Psoas muscle (tissue), 8 donors: Measurements from ENCODE around the gene OSGEP. TPM values are rescaled to one million over a fixed set of nuclear protein-coding genes. Genes with fewer than 3 reads are reported as not detected.
A peak's percentile ranks its signal among the peaks of the same experiment; 100 is the strongest.

Experiments
- ATAC-seq, 4 donors: fragments of 200-7000 bp; cut with Tn5 transposase; one replicate each; pipeline ENCODE4 v1.9.1; 2020; ENCODE audit warnings: moderate library complexity in 3 of 4, mild to moderate bottlenecking in 2 of 4
- DNase-seq, 2 donors: peaks; one replicate each; pipeline ENCODE4 v3.0.0-alpha.2; 2020
- H3K27ac ChIP-seq: fragments of 200-600 bp; one replicate; pipeline ENCODE4 v1.8.0; 2022
- H3K27me3 ChIP-seq, 3 donors: fragments of 200-600 bp in 1 of 3; one replicate each; pipeline versions ENCODE4 v1.6.1 to v1.8.0; 2013 to 2022; ENCODE audit warnings: low read length in 2 of 3, mild to moderate bottlenecking in 2 of 3, moderate library complexity in 1 of 3; ENCODE audit not compliant: insufficient read depth in 3 of 3
- H3K36me3 ChIP-seq, 2 donors: fragments of 200-600 bp in 1 of 2; one replicate each; pipeline versions ENCODE4 v1.6.1 to v1.8.0; 2013 to 2022; ENCODE audit warnings: low read depth in 1 of 2, mild to moderate bottlenecking in 1 of 2, moderate library complexity in 1 of 2; ENCODE audit not compliant: insufficient read depth in 1 of 2
- H3K4me1 ChIP-seq: fragments of 200-600 bp; one replicate; pipeline ENCODE4 v1.8.0; 2022
- H3K4me3 ChIP-seq: fragments of 200-600 bp; one replicate; pipeline ENCODE4 v1.8.0; 2022; ENCODE audit warnings: mild to moderate bottlenecking
- H3K9me3 ChIP-seq: fragments of 200-600 bp; one replicate; pipeline ENCODE4 v1.8.0; 2022
- CTCF ChIP-seq: fragments of 200-600 bp; IDR thresholded peaks from one replicate; pipeline ENCODE4 v1.8.0; 2022; ENCODE audit warnings: antibody characterized with exemption
- WGBS, 3 donors: extraction: QIAGEN DNeasy Blood & Tissue Kit; methylation state at CpG; one replicate each; pipeline versions ENCODE4 v1.1.6 to v1.1.7; 2013; 5-methylcytosine and 5-hydroxymethylcytosine counted together
- intact Hi-C, 2 donors: fragments of 100-400 bp; cut with DNase I; formaldehyde crosslinking; loops; one replicate each; pipeline versions ENCODE4 v1.11.0 to v1.14.2; 2022
- long read RNA-seq, 2 donors: library from polyadenylated mRNA; unstranded; transcript quantifications; one replicate each; pipeline ENCODE4 v2.0.0, GENCODE V29; 2021
- polyA plus RNA-seq, 3 donors: library from polyadenylated mRNA; stranded (reverse); fragments of 200-250 nt; gene quantifications; one replicate each; pipeline ENCODE4 v1.2.3, GENCODE V29; 2013
- total RNA-seq, 4 donors: library from RNA; stranded (reverse); fragmentation: NEBNext Ultra II Directional in 2 of 4; extraction: Animal tissue kit (Norgen Biotek cat#: 25700) in 2 of 4; gene quantifications; one replicate each; pipeline versions ENCODE4 v1.2.1 to v1.2.4, GENCODE V29; 2021 to 2023
- donor health status: healthy with polysubstance abuse.
- donor health status: DM: no; HTN: no; CAD: no; lungs with moderate emphysema.
- donor health status: Bipolar disorder and iron deficiency.
- donor health status: healthy.
- donor health status: DM: yes; HTN: yes; CAD: no.
- donor health status: DM: no; HTN: no; CAD: no.
- donor health status: DM: no; HTN: no; CAD: no.
- donor health status: DM: yes; HTN: yes; CAD: no.

The OSGEP gene
- total RNA-seq (10 to 100 TPM; 17.2 to 24.4 (median 18.6) TPM), polyA plus RNA-seq (10 to 100 TPM; 16.6 to 24.3 (median 18.2) TPM)
- long read RNA-seq, donor 1, transcript OSGEP-201 (11 exons, 2,002 nt): major isoform, 8 of 10 reads
- long read RNA-seq, donor 1, partial matches to known transcripts: 0 of 10 reads
- long read RNA-seq, donor 1, other reads (novel, unspliced or antisense): 2 of 10 reads
- long read RNA-seq, donor 2, transcript OSGEP-201 (11 exons, 2,002 nt): major isoform, 16 of 19 reads
- long read RNA-seq, donor 2, partial matches to known transcripts: 1 of 19 reads
- long read RNA-seq, donor 2, other reads (novel, unspliced or antisense): 2 of 19 reads

GRCh38 chr14:20454516-20455354, at the start of gene OSGEP, which contains the start of gene APEX1:
OSGEP (minus strand) TSS chr14:20454812; CDS start chr14:20454683, 129 bp downstream.
APEX1 (plus strand) TSS chr14:20455226; CDS start chr14:20455646, 420 bp downstream.
- Histone ChIP-seq H3K27ac (peak within 1 kb of the TSS; percentile 92), H3K4me3 (peak within 1 kb of the TSS; percentile 68), H3K27me3 (no peaks in the 10 kb centered on the region), H3K4me1 (peaks cover 32% of the 10 kb centered on the region), H3K36me3 (peaks cover 5 to 66% of the 10 kb centered on the region in 2 donors), H3K9me3 (no peaks in the 10 kb centered on the region)
- WGBS, 3 donors: 0% methylated on average over 56 of the region's 56 CpGs
- ATAC-seq: peak; percentile 93 to 95 (median 94)
- peak; percentile 98 to 99 for DNase-seq
- intact Hi-C loops: loop anchor here (2.0 to 5.0 kb wide), 5 partner anchors 18 to 228 kb away; partner anchors contain the start of genes KLHL33 (in 1 of the 2), PARP2 (in 1 of the 2), RNASE4 (in 1 of the 2) and TEP1 (in 1 of the 2)
- TF ChIP-seq CTCF: no peak

- DNase-seq (no peak), ATAC-seq (no peak)
- Histone ChIP-seq H3K4me1 (no peaks in the 10 kb centered on the region), H3K27ac (no peak overlapping the region), H3K9me3 (no peaks in the 10 kb centered on the region), H3K36me3 (no peaks in the 10 kb centered on the region), H3K27me3 (no peaks in the 10 kb centered on the region), H3K4me3 (no peak overlapping the region)
- intact Hi-C loops: no loop called here
- TF ChIP-seq CTCF: no peak
- 50 to 58% (median 52%) methylated on average over 6 of the region's 6 CpGs for WGBS, 3 donors
Observed at GRCh38 chr14:20503898-20504297, 49.3 kb upstream of the OSGEP start.

- no peak overlapping the region for H3K27ac ChIP-seq
- ATAC-seq (no peak), DNase-seq (no peak)
- 92 to 100% (median 93%) methylated on average over 2 of the region's 2 CpGs for WGBS, 3 donors
- no peak overlapping the region for H3K4me3 ChIP-seq
- H3K4me1 ChIP-seq: no peaks in the 10 kb centered on the region
- no peak for TF ChIP-seq CTCF
- no peaks in the 10 kb centered on the region for H3K27me3 ChIP-seq
- no peaks in the 10 kb centered on the region for H3K36me3 ChIP-seq
- intact Hi-C loops: no loop called here
- H3K9me3 ChIP-seq: no peaks in the 10 kb centered on the region
Observed at GRCh38 chr14:20501346-20501745, 46.7 kb upstream of the OSGEP start.

GRCh38 chr14:20499881-20500280, 45.3 kb upstream of the OSGEP start:
- ATAC-seq (no peak), DNase-seq (no peak)
- no peak for TF ChIP-seq CTCF
- Histone ChIP-seq H3K9me3 (no peaks in the 10 kb centered on the region), H3K36me3 (no peaks in the 10 kb centered on the region), H3K4me3 (no peak overlapping the region), H3K27ac (no peak overlapping the region), H3K4me1 (no peaks in the 10 kb centered on the region), H3K27me3 (no peaks in the 10 kb centered on the region)
- 63 to 67% (median 64%) methylated on average over 5 of the region's 5 CpGs for WGBS, 3 donors
- intact Hi-C loops: no loop called here
